ENCODE results near the gene TOR2A.

Gene TOR2A

DNA sequence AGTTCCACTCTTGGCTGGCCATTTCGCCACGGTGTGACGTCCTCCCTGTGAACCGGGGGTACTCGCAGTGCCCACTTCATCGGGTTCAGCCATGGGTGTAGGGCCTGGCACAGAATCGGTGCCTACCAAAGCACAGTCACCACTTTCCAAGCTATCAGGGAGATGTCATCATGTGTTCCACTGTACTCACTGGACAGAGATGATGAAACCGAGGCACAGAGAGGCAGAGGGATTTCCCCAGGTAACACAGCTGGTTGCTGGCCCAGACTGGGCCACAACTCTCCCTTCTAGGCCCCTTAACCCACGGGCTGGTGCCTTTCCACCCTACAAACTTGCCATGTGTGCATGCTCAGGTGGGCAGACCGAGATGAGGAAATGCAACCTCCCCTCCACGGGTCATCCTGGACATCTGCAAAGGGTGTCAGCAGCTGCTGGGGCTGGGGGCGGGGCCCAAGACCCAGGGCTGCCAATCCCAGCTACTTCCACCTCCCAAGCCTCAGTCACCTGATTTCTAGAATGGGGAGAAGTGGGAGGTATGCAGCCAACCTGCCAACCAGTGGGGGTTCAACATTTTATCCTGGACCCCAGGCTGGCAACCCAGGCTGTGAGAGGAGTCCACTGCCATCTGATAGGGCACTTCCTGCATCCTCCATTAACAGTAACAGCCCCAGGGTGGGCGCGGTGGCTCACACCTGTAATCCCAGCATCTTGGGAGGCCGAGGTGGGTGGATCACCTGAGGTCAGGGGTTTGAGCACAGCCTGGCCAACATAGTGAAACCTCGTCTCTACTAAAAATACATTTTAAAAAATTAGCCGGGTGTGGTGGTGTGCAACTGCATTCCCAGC, 44.3 kb upstream of the TOR2A start:
- TF ChIP-seq, protein P1, sequence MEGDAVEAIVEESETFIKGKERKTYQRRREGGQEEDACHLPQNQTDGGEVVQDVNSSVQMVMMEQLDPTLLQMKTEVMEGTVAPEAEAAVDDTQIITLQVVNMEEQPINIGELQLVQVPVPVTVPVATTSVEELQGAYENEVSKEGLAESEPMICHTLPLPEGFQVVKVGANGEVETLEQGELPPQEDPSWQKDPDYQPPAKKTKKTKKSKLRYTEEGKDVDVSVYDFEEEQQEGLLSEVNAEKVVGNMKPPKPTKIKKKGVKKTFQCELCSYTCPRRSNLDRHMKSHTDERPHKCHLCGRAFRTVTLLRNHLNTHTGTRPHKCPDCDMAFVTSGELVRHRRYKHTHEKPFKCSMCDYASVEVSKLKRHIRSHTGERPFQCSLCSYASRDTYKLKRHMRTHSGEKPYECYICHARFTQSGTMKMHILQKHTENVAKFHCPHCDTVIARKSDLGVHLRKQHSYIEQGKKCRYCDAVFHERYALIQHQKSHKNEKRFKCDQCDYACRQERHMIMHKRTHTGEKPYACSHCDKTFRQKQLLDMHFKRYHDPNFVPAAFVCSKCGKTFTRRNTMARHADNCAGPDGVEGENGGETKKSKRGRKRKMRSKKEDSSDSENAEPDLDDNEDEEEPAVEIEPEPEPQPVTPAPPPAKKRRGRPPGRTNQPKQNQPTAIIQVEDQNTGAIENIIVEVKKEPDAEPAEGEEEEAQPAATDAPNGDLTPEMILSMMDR (IDR thresholded peaks at IDR 0.05; ENCODE audit: insufficient read depth, low read length, poor library complexity, severe bottlenecking): no peak
- Histone ChIP-seq H3K4me3 (replicated peaks; ENCODE audit: low read depth, low read length) (peak overlapping the region; percentile 73), H3K36me3 (ENCODE audit: control insufficient read depth, insufficient read depth, low read length) (no peaks in the 10 kb centered on the region), H3K27me3 (replicated peaks; ENCODE audit: control insufficient read depth, insufficient read depth, low read length) (no peaks in the 10 kb centered on the region)
- DNase-seq (ENCODE audit: extremely low read depth, insufficient read length): peak; percentile 78

DNA sequence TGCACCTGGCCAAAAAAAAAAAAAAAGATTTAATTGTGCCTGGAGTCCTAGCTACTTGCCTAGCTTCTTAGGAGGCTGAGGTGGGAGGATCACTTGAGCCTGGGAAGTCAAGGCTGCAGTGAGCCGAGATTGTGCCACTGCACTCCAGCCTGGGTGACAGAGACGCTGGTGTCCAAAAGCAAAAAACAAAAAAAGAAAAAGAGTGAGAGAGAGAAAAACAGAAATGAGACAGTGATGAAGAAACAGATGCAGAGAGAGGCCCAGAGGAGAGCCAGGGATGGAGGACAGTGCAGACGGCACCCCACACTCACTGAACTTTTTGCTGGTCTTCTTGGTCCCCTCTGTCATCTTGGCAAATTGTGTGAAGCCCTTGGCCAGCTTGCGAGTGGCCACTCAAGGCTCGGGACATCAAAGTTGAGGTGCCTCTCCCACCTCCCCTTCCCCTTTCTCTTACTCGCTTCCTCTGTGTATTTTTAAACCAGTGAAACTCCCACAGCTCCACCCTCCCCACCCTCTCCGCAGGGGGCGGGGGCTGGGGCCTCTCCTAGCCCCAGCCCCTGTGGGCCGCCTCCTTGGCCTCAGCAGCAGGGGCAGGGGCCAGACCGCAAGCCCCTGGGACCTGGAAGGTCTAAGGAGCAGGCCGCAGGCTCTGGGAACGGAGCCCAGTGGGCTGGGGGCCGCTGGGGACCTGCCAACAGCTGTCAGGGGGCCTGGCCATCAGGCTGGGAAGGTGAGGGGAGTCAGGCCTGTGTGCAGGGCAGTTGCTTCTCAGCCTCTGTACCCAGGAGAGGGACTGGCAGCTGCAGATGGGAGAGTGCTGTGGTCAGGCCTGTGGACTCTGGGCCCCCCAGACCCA, 43.4 kb upstream of the TOR2A start, which contains the start of gene SH2D3C:
Gene SH2D3C (minus strand): TSS at position 387 of the 856 bp plus-strand sequence. CDS start 39 bp downstream, at position 348.
- Histone ChIP-seq H3K4me3 (replicated peaks; ENCODE audit: low read depth, low read length) (peak within 1 kb of the TSS; percentile 73), H3K36me3 (ENCODE audit: control insufficient read depth, insufficient read depth, low read length) (peaks cover 2% of the 10 kb centered on the region; the same call in 1 of the 2 replicates), H3K27me3 (replicated peaks; ENCODE audit: control insufficient read depth, insufficient read depth, low read length) (no peaks in the 10 kb centered on the region)
- TF ChIP-seq, protein P1 (IDR thresholded peaks at IDR 0.05; ENCODE audit: insufficient read depth, low read length, poor library complexity, severe bottlenecking): no peak
- peak; percentile 74 for DNase-seq (ENCODE audit: extremely low read depth, insufficient read length)

DNA sequence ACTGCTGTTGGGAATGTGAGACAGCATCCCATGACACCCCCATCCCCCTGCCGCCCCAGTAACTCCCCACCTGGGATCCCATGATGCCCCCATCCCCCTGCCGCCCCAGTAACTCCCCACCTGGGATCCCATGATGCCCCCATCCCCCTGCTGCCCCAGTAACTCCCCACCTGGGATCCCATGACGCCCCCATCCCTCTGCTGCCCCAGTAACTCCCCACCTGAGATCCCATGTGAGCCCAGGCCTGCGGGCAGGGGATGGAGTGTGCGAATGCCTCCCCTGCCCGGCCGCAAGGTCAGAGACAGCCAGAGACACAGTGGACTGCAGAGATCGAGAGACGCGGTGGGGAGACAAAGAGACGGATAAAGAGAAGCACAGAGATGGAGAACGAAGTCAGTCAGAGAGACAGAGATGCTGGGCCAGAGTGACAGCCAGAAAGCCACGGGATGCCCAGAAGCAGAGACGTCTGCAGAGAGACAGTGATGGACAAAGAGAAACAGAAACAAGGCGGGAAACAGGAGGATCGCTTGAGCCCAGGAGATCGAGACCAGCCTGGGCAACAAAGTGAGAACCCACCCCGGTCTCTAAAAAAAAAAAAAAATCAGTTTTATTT, 42.4 kb upstream of the TOR2A start:
- DNase-seq (ENCODE audit: extremely low read depth, insufficient read length): no peak
- TF ChIP-seq, protein P1 (IDR thresholded peaks at IDR 0.05; ENCODE audit: insufficient read depth, low read length, poor library complexity, severe bottlenecking): no peak
- H3K27me3 ChIP-seq (replicated peaks; ENCODE audit: control insufficient read depth, insufficient read depth, low read length): no peaks in the 10 kb centered on the region
- peak overlapping the region; percentile 73 for H3K4me3 ChIP-seq (replicated peaks; ENCODE audit: low read depth, low read length)
- H3K36me3 ChIP-seq (ENCODE audit: control insufficient read depth, insufficient read depth, low read length): peaks cover 4% of the 10 kb centered on the region

DNA sequence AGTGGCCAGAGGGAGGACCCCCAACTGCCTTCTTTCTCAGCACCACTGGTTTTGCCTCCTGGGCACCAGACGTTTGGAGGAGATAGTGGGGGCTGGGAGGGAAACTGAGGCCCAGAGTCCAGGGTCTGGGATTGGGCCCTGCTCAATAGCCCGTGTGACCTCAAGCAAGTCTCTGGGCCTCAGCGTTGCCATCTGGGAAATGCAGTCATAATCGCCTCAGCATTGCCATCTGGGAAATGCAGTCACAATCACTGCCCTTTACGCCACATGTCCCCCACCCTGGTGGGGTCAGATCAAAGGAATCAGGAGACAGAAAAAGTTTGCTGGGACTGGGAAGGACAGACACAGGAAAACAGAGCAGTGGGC, 41.8 kb upstream of the TOR2A start:
- Histone ChIP-seq H3K27me3 (replicated peaks; ENCODE audit: control insufficient read depth, insufficient read depth, low read length) (no peaks in the 10 kb centered on the region), H3K4me3 (replicated peaks; ENCODE audit: low read depth, low read length) (peak overlapping the region; percentile 73), H3K36me3 (ENCODE audit: control insufficient read depth, insufficient read depth, low read length) (peaks cover 4% of the 10 kb centered on the region)
- DNase-seq (ENCODE audit: extremely low read depth, insufficient read length): peak; percentile 49
- TF ChIP-seq, protein P1 (IDR thresholded peaks at IDR 0.05; ENCODE audit: insufficient read depth, low read length, poor library complexity, severe bottlenecking): no peak

DNA sequence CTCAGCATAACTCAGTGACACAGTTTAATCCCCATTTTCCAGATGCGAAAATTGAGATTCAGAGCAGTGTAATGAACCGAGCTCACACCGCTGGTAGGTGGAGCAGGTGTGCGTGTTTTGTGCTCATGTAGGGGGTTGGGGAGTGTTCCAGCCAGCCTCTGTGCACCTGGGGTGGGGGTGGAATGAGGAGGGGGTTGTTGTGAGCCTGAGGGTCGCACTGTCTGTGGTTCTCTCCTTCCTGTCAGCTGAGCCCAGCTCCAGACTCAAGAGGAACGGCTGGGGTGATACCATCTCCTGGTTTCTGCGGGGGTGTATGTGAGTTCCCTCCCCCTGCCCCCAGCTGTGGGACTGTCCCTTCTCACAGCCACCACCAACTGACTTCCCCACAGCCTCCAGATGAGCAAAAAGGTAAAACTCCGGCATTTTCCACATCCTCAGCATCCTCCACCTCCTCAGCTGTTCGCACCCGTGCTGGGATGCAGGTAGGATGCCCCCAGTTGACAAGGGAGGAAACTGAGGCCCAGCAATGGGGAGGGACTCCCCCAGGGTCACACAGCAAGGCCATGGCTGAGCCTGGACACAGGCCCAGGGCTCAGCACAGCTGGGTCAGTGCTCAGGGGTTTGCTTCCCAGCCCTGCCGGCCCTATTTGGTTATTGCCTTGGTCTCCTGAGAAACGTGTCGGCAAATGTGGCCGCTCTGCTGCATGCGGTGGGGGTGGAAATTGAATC, 41.3 kb upstream of the TOR2A start:
- peaks cover 4% of the 10 kb centered on the region for H3K36me3 ChIP-seq (ENCODE audit: control insufficient read depth, insufficient read depth, low read length)
- H3K27me3 ChIP-seq (replicated peaks; ENCODE audit: control insufficient read depth, insufficient read depth, low read length): no peaks in the 10 kb centered on the region
- TF ChIP-seq, protein P1 (IDR thresholded peaks at IDR 0.05; ENCODE audit: insufficient read depth, low read length, poor library complexity, severe bottlenecking): peak; percentile 11
- DNase-seq (ENCODE audit: extremely low read depth, insufficient read length): peak; percentile 82
- H3K4me3 ChIP-seq (replicated peaks; ENCODE audit: low read depth, low read length): peak overlapping the region; percentile 73
